ENCODE results near the gene CTDSPL. TPM values are rescaled to one million over a fixed set of nuclear protein-coding genes. Genes with fewer than 3 reads are reported as not detected.

CTDSPL gene
- total RNA-seq, 1 experiment from 2014 or later, result 14.0 TPM

DNA sequence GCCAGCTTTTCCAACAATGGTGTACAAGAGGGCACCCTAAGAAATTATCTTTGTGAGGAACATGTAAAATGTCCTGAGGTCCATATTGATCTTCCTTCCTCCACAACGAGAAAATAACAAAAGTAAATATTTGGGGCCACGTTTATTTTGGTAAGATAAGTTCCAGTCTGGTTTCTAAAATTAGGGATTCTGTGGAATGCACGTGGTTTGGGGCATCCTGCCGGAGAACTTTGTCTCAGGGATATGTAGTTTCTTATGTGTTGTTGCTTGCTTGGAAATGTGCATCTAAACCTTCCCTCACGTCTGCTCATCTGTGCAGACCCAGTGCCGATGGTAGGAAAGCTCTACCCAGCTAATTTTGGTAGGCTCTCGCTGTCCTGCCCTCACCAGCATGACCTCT is 62.8 kb downstream of the CTDSPL start:
- no TSS peak for BruUV-seq (replicated peaks)
- no peaks in the 10 kb centered on the region for H3K4me1 ChIP-seq (ENCODE audit: insufficient read depth, low read length, poor library complexity, severe bottlenecking)
- intact Hi-C loops (cut with micrococcal nuclease; ENCODE audit: unreplicated experiment), result no loop called here
- peaks cover 6% of the 10 kb centered on the region for H3K9me3 ChIP-seq (ENCODE audit: low read depth, low read length, poor library complexity, severe bottlenecking)
- TF ChIP-seq EZH2 (IDR thresholded peaks at IDR 0.05; ENCODE audit: borderline replicate concordance, low read depth, low read length, poor library complexity, severe bottlenecking) (no peak), CTCF (conservative IDR thresholded peaks at IDR 0.05; ENCODE audit: low read depth, low read length) (no peak)
- DNase-seq (ENCODE audit: low spot score), result no peak
- CTCF ChIA-PET, result no interaction called here
- POLR2A ChIA-PET (ENCODE audit: low non-redundant PET), result no interaction called here
- no peaks in the 10 kb centered on the region for H3K27me3 ChIP-seq (replicated peaks; ENCODE audit: insufficient read depth, low read depth, low read length, poor library complexity)
- H3K36me3 ChIP-seq (ENCODE audit: insufficient read depth, low read length, poor library complexity, severe bottlenecking), result no peaks in the 10 kb centered on the region
- no peak overlapping the region for H3K4me3 ChIP-seq (ENCODE audit: low read depth, low read length, poor library complexity, severe bottlenecking)
- no peak overlapping the region for H3K27ac ChIP-seq (ENCODE audit: low read depth, low read length, poor library complexity, severe bottlenecking)

DNA sequence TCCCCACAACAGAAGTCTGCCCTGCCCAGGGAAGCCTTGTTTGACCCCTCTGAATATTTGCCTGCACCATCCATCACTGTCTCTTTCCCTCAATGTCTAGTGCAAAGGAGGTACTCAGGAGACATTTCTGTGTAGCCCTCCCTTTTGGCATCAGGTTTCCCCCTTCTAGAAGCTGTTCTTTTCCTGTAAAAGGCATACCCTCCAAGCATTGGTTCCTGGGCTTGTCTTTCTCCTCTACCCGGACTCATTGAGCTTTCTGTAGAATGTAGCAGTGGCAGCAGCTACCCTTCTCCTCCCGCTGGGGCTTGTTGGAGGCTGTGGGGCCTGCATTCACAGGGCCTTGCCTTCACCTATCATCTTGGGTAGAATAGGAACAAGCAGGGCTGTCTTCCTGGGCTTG is 63.5 kb downstream of the CTDSPL start:
- Histone ChIP-seq H3K27ac (ENCODE audit: low read depth, low read length, poor library complexity, severe bottlenecking) (no peak overlapping the region), H3K27me3 (replicated peaks; ENCODE audit: insufficient read depth, low read depth, low read length, poor library complexity) (no peaks in the 10 kb centered on the region), H3K9me3 (ENCODE audit: low read depth, low read length, poor library complexity, severe bottlenecking) (peaks cover 6% of the 10 kb centered on the region), H3K36me3 (ENCODE audit: insufficient read depth, low read length, poor library complexity, severe bottlenecking) (no peaks in the 10 kb centered on the region), H3K4me3 (ENCODE audit: low read depth, low read length, poor library complexity, severe bottlenecking) (no peak overlapping the region), H3K4me1 (ENCODE audit: insufficient read depth, low read length, poor library complexity, severe bottlenecking) (no peaks in the 10 kb centered on the region)
- ChIA-PET POLR2A (ENCODE audit: low non-redundant PET) (no interaction called here), CTCF (no interaction called here)
- DNase-seq (ENCODE audit: low spot score), result no peak
- BruUV-seq (replicated peaks), result no TSS peak
- TF ChIP-seq EZH2 (IDR thresholded peaks at IDR 0.05; ENCODE audit: borderline replicate concordance, low read depth, low read length, poor library complexity, severe bottlenecking) (no peak), CTCF (conservative IDR thresholded peaks at IDR 0.05; ENCODE audit: low read depth, low read length) (no peak)
- intact Hi-C loops (cut with micrococcal nuclease; ENCODE audit: unreplicated experiment), result no loop called here

DNA sequence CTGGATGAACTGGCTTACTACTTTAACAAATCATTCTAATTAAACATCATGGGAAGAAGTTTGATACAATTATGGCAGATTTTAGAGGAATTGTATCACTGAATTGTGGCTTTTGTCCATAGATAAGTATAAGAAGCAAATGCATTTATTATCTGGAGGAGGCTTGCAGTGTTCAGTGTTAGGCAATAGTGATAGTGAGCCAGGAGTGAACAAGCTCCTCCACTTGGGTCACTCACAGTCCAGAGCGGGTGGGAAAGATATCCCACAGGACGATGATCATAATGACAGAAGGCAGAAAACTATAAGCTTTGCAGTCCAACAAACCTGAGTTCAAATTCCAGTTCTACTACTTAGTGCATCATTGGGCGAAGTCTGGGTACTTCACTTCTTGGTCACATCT is 64.9 kb downstream of the CTDSPL start:
- no peaks in the 10 kb centered on the region for H3K4me1 ChIP-seq (ENCODE audit: insufficient read depth, low read length, poor library complexity, severe bottlenecking)
- no TSS peak for BruUV-seq (replicated peaks)
- H3K4me3 ChIP-seq (ENCODE audit: low read depth, low read length, poor library complexity, severe bottlenecking), result no peak overlapping the region
- no peaks in the 10 kb centered on the region for H3K36me3 ChIP-seq (ENCODE audit: insufficient read depth, low read length, poor library complexity, severe bottlenecking)
- no peak for DNase-seq (ENCODE audit: low spot score)
- ChIA-PET POLR2A (ENCODE audit: low non-redundant PET) (no interaction called here), CTCF (no interaction called here)
- no peaks in the 10 kb centered on the region for H3K27me3 ChIP-seq (replicated peaks; ENCODE audit: insufficient read depth, low read depth, low read length, poor library complexity)
- intact Hi-C loops (cut with micrococcal nuclease; ENCODE audit: unreplicated experiment), result no loop called here
- peaks cover 6% of the 10 kb centered on the region for H3K9me3 ChIP-seq (ENCODE audit: low read depth, low read length, poor library complexity, severe bottlenecking)
- H3K27ac ChIP-seq (ENCODE audit: low read depth, low read length, poor library complexity, severe bottlenecking), result no peak overlapping the region
- TF ChIP-seq EZH2 (IDR thresholded peaks at IDR 0.05; ENCODE audit: borderline replicate concordance, low read depth, low read length, poor library complexity, severe bottlenecking) (no peak), CTCF (conservative IDR thresholded peaks at IDR 0.05; ENCODE audit: low read depth, low read length) (no peak)

Measured in A673 (cell line).